ENCODE results near the gene SLC35F1. TPM values are rescaled to one million over a fixed set of nuclear protein-coding genes. Genes with fewer than 3 reads are reported as not detected.

SLC35F1 gene
- total RNA-seq, 1 experiment from 2014 or later: 10.1 TPM

GRCh38 chr6:118141211-118141610 is 234.1 kb downstream of the SLC35F1 start:
- DNase-seq: no peak
- Histone ChIP-seq H3K27me3 (ENCODE audit: control insufficient read depth, insufficient read depth, low read length) (no peaks in the 10 kb centered on the region), H3K4me3 (ENCODE audit: insufficient read depth, low read depth, low read length) (no peak overlapping the region), H3K36me3 (replicated peaks; ENCODE audit: control insufficient read depth, insufficient read depth, low read length) (no peaks in the 10 kb centered on the region)

- no peak for DNase-seq
- Histone ChIP-seq H3K4me3 (ENCODE audit: insufficient read depth, low read depth, low read length) (no peak overlapping the region), H3K27me3 (ENCODE audit: control insufficient read depth, insufficient read depth, low read length) (no peaks in the 10 kb centered on the region), H3K36me3 (replicated peaks; ENCODE audit: control insufficient read depth, insufficient read depth, low read length) (no peaks in the 10 kb centered on the region)
These were observed 239.5 kb downstream of the SLC35F1 start for GRCh38 chr6:118146584-118146983.

- Histone ChIP-seq H3K36me3 (replicated peaks; ENCODE audit: control insufficient read depth, insufficient read depth, low read length) (no peaks in the 10 kb centered on the region), H3K27me3 (ENCODE audit: control insufficient read depth, insufficient read depth, low read length) (no peaks in the 10 kb centered on the region), H3K4me3 (ENCODE audit: insufficient read depth, low read depth, low read length) (no peak overlapping the region)
- DNase-seq: no peak
These were observed 240.4 kb downstream of the SLC35F1 start for GRCh38 chr6:118147511-118147910.

- Histone ChIP-seq H3K4me3 (ENCODE audit: insufficient read depth, low read depth, low read length) (no peak overlapping the region), H3K36me3 (replicated peaks; ENCODE audit: control insufficient read depth, insufficient read depth, low read length) (no peaks in the 10 kb centered on the region), H3K27me3 (ENCODE audit: control insufficient read depth, insufficient read depth, low read length) (no peaks in the 10 kb centered on the region)
- no peak for DNase-seq
These were observed 241.5 kb downstream of the SLC35F1 start for GRCh38 chr6:118148561-118148960.

DNA sequence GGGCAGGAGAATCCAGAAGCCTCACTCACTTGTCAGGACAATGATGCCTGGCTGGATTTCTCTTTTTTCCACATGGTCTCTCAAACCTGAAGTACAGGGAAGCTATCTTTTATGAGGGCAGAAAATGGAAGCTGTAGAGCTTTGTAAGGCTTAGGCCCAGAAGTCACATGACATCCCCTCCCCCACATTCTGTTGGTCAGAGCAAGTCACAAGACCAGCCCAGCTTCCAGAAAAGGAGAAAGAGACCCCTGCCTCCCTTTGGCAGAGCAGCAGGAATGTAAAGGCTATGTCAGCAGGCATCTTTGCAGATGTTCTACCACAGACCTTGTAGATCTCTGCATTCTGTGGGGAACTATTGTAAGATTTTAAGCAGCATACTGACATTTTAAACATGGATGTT is 245.5 kb downstream of the SLC35F1 start:
- no peak for DNase-seq
- Histone ChIP-seq H3K36me3 (replicated peaks; ENCODE audit: control insufficient read depth, insufficient read depth, low read length) (no peaks in the 10 kb centered on the region), H3K4me3 (ENCODE audit: insufficient read depth, low read depth, low read length) (no peak overlapping the region)

GRCh38 chr6:118161343-118161742 is 254.3 kb downstream of the SLC35F1 start:
- Histone ChIP-seq H3K27me3 (ENCODE audit: control insufficient read depth, insufficient read depth, low read length) (no peaks in the 10 kb centered on the region), H3K36me3 (replicated peaks; ENCODE audit: control insufficient read depth, insufficient read depth, low read length) (no peaks in the 10 kb centered on the region), H3K4me3 (ENCODE audit: insufficient read depth, low read depth, low read length) (no peak overlapping the region)
- DNase-seq: no peak

More for the DNA sequence above, 245.5 kb downstream of the SLC35F1 start:
- no peaks in the 10 kb centered on the region for H3K27me3 ChIP-seq (ENCODE audit: control insufficient read depth, insufficient read depth, low read length)

DNA sequence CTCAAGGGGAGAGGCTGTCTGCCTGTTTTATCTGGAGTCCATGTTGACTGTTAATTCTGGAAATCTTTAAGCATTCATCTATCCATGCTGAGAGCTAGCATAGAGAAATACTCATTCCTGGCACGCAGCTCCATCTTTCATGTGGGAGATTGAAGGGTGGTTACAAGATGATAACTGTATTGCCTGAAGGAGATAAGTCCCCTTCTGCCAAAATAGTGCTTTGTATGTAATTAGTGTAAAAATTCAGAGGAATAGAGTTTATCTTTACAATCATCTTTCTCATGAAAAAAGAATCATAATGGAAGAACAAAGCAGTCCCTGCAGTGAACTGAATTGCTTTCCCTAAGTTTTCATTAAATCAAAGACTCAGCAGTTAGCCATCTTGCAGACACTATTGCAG is 256.5 kb downstream of the SLC35F1 start:
- no peak overlapping the region for H3K4me3 ChIP-seq (ENCODE audit: insufficient read depth, low read depth, low read length)
- H3K36me3 ChIP-seq (replicated peaks; ENCODE audit: control insufficient read depth, insufficient read depth, low read length): no peaks in the 10 kb centered on the region
- DNase-seq: no peak
- no peaks in the 10 kb centered on the region for H3K27me3 ChIP-seq (ENCODE audit: control insufficient read depth, insufficient read depth, low read length)

GRCh38 chr6:118165500-118165899 is 258.4 kb downstream of the SLC35F1 start:
- Histone ChIP-seq H3K4me3 (ENCODE audit: insufficient read depth, low read depth, low read length) (no peak overlapping the region), H3K27me3 (ENCODE audit: control insufficient read depth, insufficient read depth, low read length) (no peaks in the 10 kb centered on the region), H3K36me3 (replicated peaks; ENCODE audit: control insufficient read depth, insufficient read depth, low read length) (no peaks in the 10 kb centered on the region)
- DNase-seq: no peak

DNA sequence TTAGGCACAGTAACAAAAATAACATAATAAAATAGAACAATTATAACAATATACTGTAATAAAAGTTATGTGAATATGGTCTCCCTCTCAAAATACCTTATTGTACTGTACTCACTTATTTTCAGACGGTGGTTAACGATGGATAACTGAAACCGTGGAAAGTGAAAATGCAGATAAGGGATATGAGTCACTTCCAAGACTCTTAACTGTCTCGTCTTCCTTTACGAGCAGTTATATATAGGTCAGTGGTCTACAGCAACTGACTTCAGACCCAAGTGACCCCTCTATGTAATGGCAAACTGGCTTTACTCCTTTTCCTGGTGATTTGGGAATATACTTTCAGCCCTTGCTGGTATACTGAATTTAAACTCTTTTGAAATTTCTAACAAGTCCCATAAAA is 261.4 kb downstream of the SLC35F1 start:
- DNase-seq: no peak
- no peaks in the 10 kb centered on the region for H3K27me3 ChIP-seq (ENCODE audit: control insufficient read depth, insufficient read depth, low read length)
- H3K36me3 ChIP-seq (replicated peaks; ENCODE audit: control insufficient read depth, insufficient read depth, low read length): no peaks in the 10 kb centered on the region
- no peak overlapping the region for H3K4me3 ChIP-seq (ENCODE audit: insufficient read depth, low read depth, low read length)

GRCh38 chr6:118171852-118172251 is 264.8 kb downstream of the SLC35F1 start:
- no peak for DNase-seq
- no peaks in the 10 kb centered on the region for H3K27me3 ChIP-seq (ENCODE audit: control insufficient read depth, insufficient read depth, low read length)
- H3K36me3 ChIP-seq (replicated peaks; ENCODE audit: control insufficient read depth, insufficient read depth, low read length): no peaks in the 10 kb centered on the region
- H3K4me3 ChIP-seq (ENCODE audit: insufficient read depth, low read depth, low read length): no peak overlapping the region

DNA sequence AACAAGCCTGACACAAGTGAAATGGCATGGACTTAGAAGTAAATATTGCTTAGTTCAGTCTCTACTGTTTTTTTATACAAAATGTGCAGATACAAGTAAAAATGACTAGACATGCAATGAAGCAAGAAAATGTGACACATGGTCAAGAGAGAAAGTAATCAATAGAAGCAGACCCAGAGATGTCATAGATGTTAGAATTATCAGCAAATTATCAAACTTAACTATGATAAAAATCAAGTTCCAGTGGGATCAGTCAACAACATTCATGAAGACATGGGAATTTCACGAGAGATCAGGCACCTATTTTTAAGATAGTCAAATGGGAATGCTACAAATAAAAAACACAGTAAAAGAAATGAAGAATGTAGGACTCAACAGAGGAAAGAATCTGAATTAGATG is 267.0 kb downstream of the SLC35F1 start:
- Histone ChIP-seq H3K4me3 (ENCODE audit: insufficient read depth, low read depth, low read length) (no peak overlapping the region), H3K27me3 (ENCODE audit: control insufficient read depth, insufficient read depth, low read length) (no peaks in the 10 kb centered on the region), H3K36me3 (replicated peaks; ENCODE audit: control insufficient read depth, insufficient read depth, low read length) (no peaks in the 10 kb centered on the region)
- no peak for DNase-seq

DNA sequence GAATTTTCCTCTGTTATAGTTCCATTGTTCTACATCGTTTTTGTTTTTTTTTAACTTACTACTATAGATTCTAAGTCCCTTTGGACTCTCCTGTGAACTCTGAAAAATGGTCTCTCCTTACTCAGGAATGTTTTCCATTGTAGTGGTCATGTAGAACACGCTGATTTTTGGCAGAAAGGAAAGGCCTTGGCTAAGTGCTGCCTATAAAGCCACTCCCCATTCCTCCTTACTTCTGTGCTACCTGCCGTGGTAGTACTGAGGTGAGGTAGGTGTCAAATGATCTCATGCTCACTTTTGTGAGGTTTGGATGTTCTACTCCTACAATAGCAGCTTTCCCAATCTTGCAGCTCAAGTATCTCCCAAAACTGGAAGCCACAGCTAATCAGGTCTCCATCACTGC is 270.7 kb downstream of the SLC35F1 start:
- DNase-seq: no peak
- H3K27me3 ChIP-seq (ENCODE audit: control insufficient read depth, insufficient read depth, low read length): no peaks in the 10 kb centered on the region
- H3K36me3 ChIP-seq (replicated peaks; ENCODE audit: control insufficient read depth, insufficient read depth, low read length): no peaks in the 10 kb centered on the region
- no peak overlapping the region for H3K4me3 ChIP-seq (ENCODE audit: insufficient read depth, low read depth, low read length)

DNA sequence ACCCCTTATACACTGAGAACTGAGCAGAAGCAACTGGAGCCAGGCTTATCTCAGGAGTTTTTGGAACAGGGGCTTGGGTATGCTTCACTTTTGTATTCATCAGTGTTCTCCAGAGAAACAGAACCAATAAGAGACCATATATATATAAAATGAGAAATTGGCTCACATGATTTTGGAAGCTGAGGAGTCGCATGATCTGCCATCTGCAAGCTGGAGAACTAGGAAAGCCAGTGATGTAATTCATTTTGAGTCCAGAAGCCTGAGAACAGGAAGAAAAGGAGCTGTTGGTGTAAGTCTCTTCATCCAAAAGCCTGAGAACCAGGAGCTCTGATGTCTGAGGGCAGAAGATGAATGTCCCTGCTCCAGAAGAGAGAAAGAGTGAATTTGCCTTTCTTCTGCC is 272.0 kb downstream of the SLC35F1 start:
- Histone ChIP-seq H3K36me3 (replicated peaks; ENCODE audit: control insufficient read depth, insufficient read depth, low read length) (no peaks in the 10 kb centered on the region), H3K4me3 (ENCODE audit: insufficient read depth, low read depth, low read length) (no peak overlapping the region), H3K27me3 (ENCODE audit: control insufficient read depth, insufficient read depth, low read length) (no peaks in the 10 kb centered on the region)
- DNase-seq: no peak

DNA sequence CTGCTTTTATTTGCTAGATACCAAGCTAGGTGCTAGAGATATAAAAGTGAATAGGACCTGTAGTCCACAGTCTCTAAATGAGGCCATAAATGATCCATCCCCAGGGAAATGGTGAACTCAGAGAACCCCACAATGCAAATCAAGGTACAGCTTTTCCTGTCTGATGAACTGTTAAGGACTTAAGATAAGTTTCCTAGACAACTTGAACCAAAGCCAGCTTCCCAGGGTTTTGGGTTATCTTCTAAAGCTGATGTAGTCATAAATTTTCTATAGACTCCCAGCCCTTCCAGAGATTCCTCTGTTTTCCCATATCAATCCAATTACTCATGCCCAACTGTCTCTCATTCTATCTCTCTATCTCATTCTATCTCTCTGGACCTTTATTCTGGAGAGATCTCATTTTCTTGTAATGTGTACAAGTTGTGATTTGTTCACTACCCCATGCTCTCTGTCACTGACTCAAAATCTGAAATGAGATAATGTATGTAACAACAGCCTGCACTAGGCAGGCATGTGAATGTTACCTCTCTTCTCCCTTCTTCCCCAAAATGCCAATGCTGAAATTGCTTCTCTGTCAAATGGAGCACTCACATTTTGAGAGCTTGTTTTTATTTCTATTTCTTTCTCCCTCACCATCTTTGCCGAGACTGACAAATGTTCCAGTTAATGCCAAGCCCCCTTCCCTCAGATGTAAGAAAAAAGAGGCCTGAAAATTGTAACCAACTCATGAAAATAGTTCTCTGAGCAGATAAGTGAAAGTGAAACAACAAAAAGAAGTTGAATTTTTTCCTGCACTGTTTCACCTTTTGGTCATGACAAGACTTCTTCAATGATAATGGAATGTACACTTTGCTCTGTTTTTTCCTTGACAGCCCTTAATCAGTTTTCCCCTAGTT is 279.9 kb downstream of the SLC35F1 start:
- DNase-seq: no peak
- Histone ChIP-seq H3K36me3 (replicated peaks; ENCODE audit: control insufficient read depth, insufficient read depth, low read length) (no peaks in the 10 kb centered on the region), H3K4me3 (ENCODE audit: insufficient read depth, low read depth, low read length) (no peak overlapping the region), H3K27me3 (ENCODE audit: control insufficient read depth, insufficient read depth, low read length) (no peaks in the 10 kb centered on the region)

DNA sequence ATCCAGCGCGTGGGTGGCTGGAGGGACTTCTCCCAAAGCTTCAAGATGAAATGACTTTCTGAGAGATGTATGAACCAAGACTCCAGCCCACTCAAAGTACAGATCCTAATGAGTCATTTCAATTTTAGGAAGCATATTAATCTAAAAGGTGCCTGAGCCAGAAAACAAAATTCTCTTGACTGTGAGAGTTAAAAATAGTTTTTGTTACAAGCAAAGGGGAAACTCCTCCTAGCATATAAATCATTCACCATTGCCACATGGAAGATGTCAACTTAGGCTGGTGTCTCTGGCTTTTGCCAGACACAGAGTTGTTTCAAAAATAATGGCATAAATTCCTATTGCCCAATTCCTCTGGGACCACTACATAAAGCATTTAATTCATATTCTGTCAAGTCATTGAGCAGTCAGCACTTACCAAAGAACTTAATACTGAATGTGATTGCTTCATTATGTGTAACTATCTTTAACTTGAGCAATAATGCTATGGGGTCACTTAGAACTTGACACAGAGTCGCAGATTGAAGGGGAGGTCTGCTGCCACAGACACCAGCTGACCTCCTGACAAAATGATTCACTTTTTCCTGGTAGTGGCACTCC is 280.6 kb downstream of the SLC35F1 start:
- no peak for DNase-seq
- Histone ChIP-seq H3K27me3 (ENCODE audit: control insufficient read depth, insufficient read depth, low read length) (no peaks in the 10 kb centered on the region), H3K4me3 (ENCODE audit: insufficient read depth, low read depth, low read length) (no peak overlapping the region), H3K36me3 (replicated peaks; ENCODE audit: control insufficient read depth, insufficient read depth, low read length) (no peaks in the 10 kb centered on the region)
